Ascending aorta (tissue), 2 donors: ENCODE data around the gene NEK10. TPM values are rescaled to one million over a fixed set of nuclear protein-coding genes. Genes with fewer than 3 reads are reported as not detected.

ENCODE experiments used
- DNase-seq, 2 donors: peaks; one replicate each; pipeline ENCODE4 v3.0.0-alpha.2; 2019; ENCODE audit warnings: low spot score in 2 of 2
- H3K27ac ChIP-seq, 2 donors: fragments of 200-600 bp; sonication (generic); one replicate each; pipeline ENCODE4 v1.5.1; 2016 to 2017; ENCODE audit warnings: mild to moderate bottlenecking in 1 of 2
- H3K27me3 ChIP-seq: fragments of 200-600 bp; sonication (generic); one replicate; pipeline ENCODE4 v1.5.1; 2017
- H3K36me3 ChIP-seq, 2 donors: fragments of 200-600 bp; sonication (generic); one replicate each; pipeline ENCODE4 v1.5.1; 2016
- H3K4me1 ChIP-seq, 2 donors: fragments of 200-600 bp; sonication (generic); one replicate each; pipeline ENCODE4 v1.5.1; 2016 to 2017; ENCODE audit warnings: mild to moderate bottlenecking in 1 of 2
- H3K4me3 ChIP-seq, 2 donors: fragments of 200-600 bp; sonication (generic); one replicate each; pipeline ENCODE4 v1.5.1; 2016 to 2017; ENCODE audit warnings: mild to moderate bottlenecking in 1 of 2
- H3K9me3 ChIP-seq, 2 donors: fragments of 200-600 bp; sonication (generic); one replicate each; pipeline ENCODE4 v1.5.1; 2016
- intact Hi-C: fragments of 100-400 bp; cut with DNase I; formaldehyde crosslinking; loops from one replicate; pipeline ENCODE4 v1.15.1; 2023
- total RNA-seq: library from RNA; depleted of rRNA; stranded (reverse); fragments of >200 nt; gene quantifications from one replicate; pipeline ENCODE4 v1.1.0, GENCODE V29; 2016
- TF ChIP-seq, protein P1 (sequence below), 3 experiments: fragments of 200-600 bp in 2 of 3; fragments of 450-650 bp in 1 of 3; sonication (generic) in 2 of 3; IDR thresholded peaks; one replicate each; pipeline ENCODE4 v1.5.1; 2016 to 2019; ENCODE audit warnings: antibody characterized with exemption in 3 of 3, mild to moderate bottlenecking in 1 of 3, moderate library complexity in 1 of 3

NEK10 gene
- total RNA-seq, 1 donor from 2014 or later = not detected

DNA sequence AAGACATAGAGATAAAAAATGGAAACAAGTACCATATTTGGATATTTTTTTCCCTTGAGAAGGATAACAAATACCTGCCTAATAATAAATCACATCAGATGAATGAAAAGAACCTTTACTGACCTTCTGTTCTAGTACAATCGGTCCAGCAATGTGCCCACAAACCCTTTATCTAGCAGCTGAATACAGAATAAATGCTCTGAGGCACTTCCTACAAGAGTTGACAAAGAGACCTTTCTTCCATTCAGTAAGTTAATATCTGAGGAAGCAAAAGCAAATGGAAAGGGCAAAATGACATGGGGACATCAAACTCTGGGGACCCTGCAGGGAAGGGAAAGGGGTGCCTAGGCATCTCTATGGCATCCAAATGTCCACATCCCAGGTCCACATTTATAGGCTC is 115.8 kb downstream of the NEK10 start:
- intact Hi-C loops = loop anchor here (5.0 kb wide), 1 partner anchor 121 kb away; no protein-coding TSS in a partner anchor
- H3K4me1 ChIP-seq = no peaks in the 10 kb centered on the region
- no peaks in the 10 kb centered on the region for H3K36me3 ChIP-seq
- H3K27ac ChIP-seq = no peak overlapping the region
- TF ChIP-seq, protein P1, sequence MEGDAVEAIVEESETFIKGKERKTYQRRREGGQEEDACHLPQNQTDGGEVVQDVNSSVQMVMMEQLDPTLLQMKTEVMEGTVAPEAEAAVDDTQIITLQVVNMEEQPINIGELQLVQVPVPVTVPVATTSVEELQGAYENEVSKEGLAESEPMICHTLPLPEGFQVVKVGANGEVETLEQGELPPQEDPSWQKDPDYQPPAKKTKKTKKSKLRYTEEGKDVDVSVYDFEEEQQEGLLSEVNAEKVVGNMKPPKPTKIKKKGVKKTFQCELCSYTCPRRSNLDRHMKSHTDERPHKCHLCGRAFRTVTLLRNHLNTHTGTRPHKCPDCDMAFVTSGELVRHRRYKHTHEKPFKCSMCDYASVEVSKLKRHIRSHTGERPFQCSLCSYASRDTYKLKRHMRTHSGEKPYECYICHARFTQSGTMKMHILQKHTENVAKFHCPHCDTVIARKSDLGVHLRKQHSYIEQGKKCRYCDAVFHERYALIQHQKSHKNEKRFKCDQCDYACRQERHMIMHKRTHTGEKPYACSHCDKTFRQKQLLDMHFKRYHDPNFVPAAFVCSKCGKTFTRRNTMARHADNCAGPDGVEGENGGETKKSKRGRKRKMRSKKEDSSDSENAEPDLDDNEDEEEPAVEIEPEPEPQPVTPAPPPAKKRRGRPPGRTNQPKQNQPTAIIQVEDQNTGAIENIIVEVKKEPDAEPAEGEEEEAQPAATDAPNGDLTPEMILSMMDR (IDR thresholded peaks at IDR 0.05) = no peak
- DNase-seq = no peak
- H3K27me3 ChIP-seq = no peaks in the 10 kb centered on the region
- no peak overlapping the region for H3K4me3 ChIP-seq
- no peaks in the 10 kb centered on the region for H3K9me3 ChIP-seq

DNA sequence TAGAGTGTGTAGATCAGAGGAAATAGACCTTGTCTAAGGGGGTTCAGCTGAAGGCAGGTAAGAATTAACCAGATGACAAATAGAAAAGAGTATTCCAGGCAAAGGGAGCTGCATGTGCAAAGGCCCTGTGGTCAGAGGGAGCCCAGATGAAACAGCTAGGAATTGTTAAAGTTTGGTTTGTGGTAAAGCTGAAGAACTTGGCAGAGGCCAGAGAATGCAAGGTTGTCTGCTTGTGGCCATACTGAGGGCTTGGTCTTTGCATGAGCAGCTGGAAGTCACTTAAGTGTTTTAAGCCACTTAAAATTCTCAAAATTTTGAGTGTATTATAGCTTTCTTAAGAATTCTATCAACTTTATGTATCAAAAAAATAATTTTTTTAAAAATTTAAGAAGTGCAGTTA is 116.5 kb downstream of the NEK10 start:
- DNase-seq = no peak
- TF ChIP-seq, protein P1 (IDR thresholded peaks at IDR 0.05) = no peak
- H3K4me1 ChIP-seq = no peaks in the 10 kb centered on the region
- no peaks in the 10 kb centered on the region for H3K27me3 ChIP-seq
- no peak overlapping the region for H3K27ac ChIP-seq
- H3K36me3 ChIP-seq = no peaks in the 10 kb centered on the region
- no peak overlapping the region for H3K4me3 ChIP-seq
- intact Hi-C loops = loop anchor here (5.0 kb wide), 1 partner anchor 120 kb away; no protein-coding TSS in a partner anchor
- no peaks in the 10 kb centered on the region for H3K9me3 ChIP-seq

DNA sequence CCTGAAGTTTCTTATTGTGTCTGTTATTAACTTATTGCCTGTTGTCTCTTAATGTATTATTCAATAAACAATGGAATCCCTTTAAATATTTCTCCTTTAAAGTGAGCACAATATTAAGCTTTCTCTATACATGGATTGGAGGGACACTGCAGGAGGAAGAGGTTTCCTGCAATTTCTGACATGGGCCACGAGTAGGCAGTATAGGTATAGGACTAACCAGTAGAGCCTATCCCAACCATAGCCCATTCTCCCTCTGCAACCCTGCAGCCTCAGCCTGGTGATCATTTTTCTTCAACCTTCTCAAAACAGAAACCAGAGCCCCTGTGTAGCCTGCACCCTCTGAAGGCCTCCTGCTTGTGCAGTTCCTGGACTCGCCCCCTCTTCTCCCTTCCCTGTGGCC is 124.8 kb downstream of the NEK10 start:
- DNase-seq = no peak
- TF ChIP-seq, protein P1 (IDR thresholded peaks at IDR 0.05) = no peak
- Histone ChIP-seq H3K9me3 (no peaks in the 10 kb centered on the region), H3K27ac (no peak overlapping the region), H3K36me3 (no peaks in the 10 kb centered on the region), H3K27me3 (no peaks in the 10 kb centered on the region), H3K4me1 (no peaks in the 10 kb centered on the region), H3K4me3 (no peak overlapping the region)
- intact Hi-C loops = no loop called here

DNA sequence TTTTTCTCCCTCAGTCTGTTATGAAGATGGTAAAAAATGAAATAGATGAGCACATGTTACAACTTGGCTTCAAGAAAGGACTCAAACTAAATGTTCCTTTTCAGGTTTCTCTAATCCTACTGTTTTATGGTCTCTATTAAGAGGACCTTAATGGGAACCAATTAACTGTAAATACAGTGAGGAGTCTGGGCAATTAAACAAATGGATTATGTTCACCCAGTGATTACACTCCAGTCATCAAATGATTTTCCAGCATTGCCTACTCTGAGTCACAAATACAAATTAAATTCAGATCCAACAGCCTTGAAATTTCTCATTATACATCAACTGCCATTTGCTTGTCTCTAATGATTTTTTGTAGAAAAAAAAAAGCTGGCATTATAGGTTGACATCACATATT is 129.2 kb downstream of the NEK10 start:
- Histone ChIP-seq H3K27me3 (no peaks in the 10 kb centered on the region), H3K4me1 (no peaks in the 10 kb centered on the region), H3K36me3 (no peaks in the 10 kb centered on the region), H3K4me3 (no peak overlapping the region), H3K27ac (no peak overlapping the region), H3K9me3 (peaks cover 6 to 20% of the 10 kb centered on the region in 2 donors)
- intact Hi-C loops = no loop called here
- TF ChIP-seq, protein P1 (IDR thresholded peaks at IDR 0.05) = no peak
- no peak for DNase-seq

DNA sequence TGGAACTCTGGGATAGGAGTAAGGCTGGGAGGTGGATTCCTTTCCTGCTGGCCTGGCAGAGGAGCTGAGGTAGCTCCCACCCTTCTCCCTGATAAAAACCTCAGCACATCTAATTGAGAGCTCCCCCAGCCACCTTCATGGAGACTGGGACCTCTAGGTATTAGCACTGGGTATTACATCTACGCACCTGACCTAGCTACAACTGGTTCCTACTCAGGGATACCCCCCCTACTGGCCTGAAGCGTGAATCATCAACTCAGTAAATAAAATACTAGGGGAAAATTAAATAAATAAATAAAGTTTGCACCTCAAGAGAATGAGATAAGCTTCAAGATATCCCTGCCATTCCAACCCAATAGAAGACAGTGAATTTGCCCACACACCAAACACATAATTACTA is 140.4 kb downstream of the NEK10 start:
- peaks cover 0 to 13% of the 10 kb centered on the region in 2 donors for H3K9me3 ChIP-seq
- no peak overlapping the region for H3K4me3 ChIP-seq
- no peaks in the 10 kb centered on the region for H3K4me1 ChIP-seq
- no peak overlapping the region for H3K27ac ChIP-seq
- no peaks in the 10 kb centered on the region for H3K36me3 ChIP-seq
- TF ChIP-seq, protein P1 (IDR thresholded peaks at IDR 0.05) = no peak
- no peak for DNase-seq
- intact Hi-C loops = no loop called here
- H3K27me3 ChIP-seq = no peaks in the 10 kb centered on the region

DNA sequence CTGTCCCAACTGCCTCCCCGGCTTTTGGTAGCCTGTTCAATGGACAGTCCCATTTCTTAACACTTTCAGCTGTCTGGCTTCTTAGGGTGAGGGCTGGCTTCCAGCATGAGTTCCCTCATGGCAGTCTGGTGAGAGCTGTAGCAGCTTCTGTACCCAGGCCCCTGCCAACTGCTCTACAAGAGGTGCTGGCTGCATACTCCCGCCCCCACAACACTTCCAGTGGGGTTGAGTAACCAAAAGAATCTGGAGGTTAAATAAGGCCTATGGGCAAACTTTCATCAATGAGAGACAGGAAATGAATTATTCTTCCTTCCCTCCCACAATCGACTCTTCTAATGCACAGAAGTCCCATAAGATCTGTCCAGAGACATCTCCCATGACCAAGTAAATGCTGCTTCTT is 145.0 kb downstream of the NEK10 start:
- no peaks in the 10 kb centered on the region for H3K27me3 ChIP-seq
- H3K27ac ChIP-seq = no peak overlapping the region
- H3K9me3 ChIP-seq = no peaks in the 10 kb centered on the region
- H3K4me3 ChIP-seq = no peak overlapping the region
- intact Hi-C loops = no loop called here
- TF ChIP-seq, protein P1 (IDR thresholded peaks at IDR 0.05) = no peak
- H3K4me1 ChIP-seq = no peaks in the 10 kb centered on the region
- no peaks in the 10 kb centered on the region for H3K36me3 ChIP-seq
- DNase-seq = no peak
